Psoas muscle (tissue), 8 donors: Measurements from ENCODE around the gene STXBP5. TPM values are rescaled to one million over a fixed set of nuclear protein-coding genes. Genes with fewer than 3 reads are reported as not detected.

Experiments
- ATAC-seq, 4 donors: fragments of 200-7000 bp; cut with Tn5 transposase; one replicate each; pipeline ENCODE4 v1.9.1; 2020; ENCODE audit warnings: moderate library complexity in 3 of 4, mild to moderate bottlenecking in 2 of 4
- DNase-seq, 2 donors: peaks; one replicate each; pipeline ENCODE4 v3.0.0-alpha.2; 2020
- H3K27ac ChIP-seq: fragments of 200-600 bp; one replicate; pipeline ENCODE4 v1.8.0; 2022
- H3K27me3 ChIP-seq, 3 donors: fragments of 200-600 bp in 1 of 3; one replicate each; pipeline versions ENCODE4 v1.6.1 to v1.8.0; 2013 to 2022; ENCODE audit warnings: low read length in 2 of 3, mild to moderate bottlenecking in 2 of 3, moderate library complexity in 1 of 3; ENCODE audit not compliant: insufficient read depth in 3 of 3
- H3K36me3 ChIP-seq, 2 donors: fragments of 200-600 bp in 1 of 2; one replicate each; pipeline versions ENCODE4 v1.6.1 to v1.8.0; 2013 to 2022; ENCODE audit warnings: low read depth in 1 of 2, mild to moderate bottlenecking in 1 of 2, moderate library complexity in 1 of 2; ENCODE audit not compliant: insufficient read depth in 1 of 2
- H3K4me1 ChIP-seq: fragments of 200-600 bp; one replicate; pipeline ENCODE4 v1.8.0; 2022
- H3K4me3 ChIP-seq: fragments of 200-600 bp; one replicate; pipeline ENCODE4 v1.8.0; 2022; ENCODE audit warnings: mild to moderate bottlenecking
- H3K9me3 ChIP-seq: fragments of 200-600 bp; one replicate; pipeline ENCODE4 v1.8.0; 2022
- WGBS, 3 donors: extraction: QIAGEN DNeasy Blood & Tissue Kit; methylation state at CpG; one replicate each; pipeline versions ENCODE4 v1.1.6 to v1.1.7; 2013; 5-methylcytosine and 5-hydroxymethylcytosine counted together
- intact Hi-C, 2 donors: fragments of 100-400 bp; cut with DNase I; formaldehyde crosslinking; loops; one replicate each; pipeline versions ENCODE4 v1.11.0 to v1.14.2; 2022
- polyA plus RNA-seq, 3 donors: library from polyadenylated mRNA; stranded (reverse); fragments of 200-250 nt; gene quantifications; one replicate each; pipeline ENCODE4 v1.2.3, GENCODE V29; 2013
- total RNA-seq, 4 donors: library from RNA; stranded (reverse); fragmentation: NEBNext Ultra II Directional in 2 of 4; extraction: Animal tissue kit (Norgen Biotek cat#: 25700) in 2 of 4; gene quantifications; one replicate each; pipeline versions ENCODE4 v1.2.1 to v1.2.4, GENCODE V29; 2021 to 2023
- TF ChIP-seq, protein P1 (sequence below): fragments of 200-600 bp; IDR thresholded peaks from one replicate; pipeline ENCODE4 v1.8.0; 2022; ENCODE audit warnings: antibody characterized with exemption
- donor health status: healthy with polysubstance abuse.
- donor health status: DM: no; HTN: no; CAD: no; lungs with moderate emphysema.
- donor health status: Bipolar disorder and iron deficiency.
- donor health status: healthy.
- donor health status: DM: yes; HTN: yes; CAD: no.
- donor health status: DM: no; HTN: no; CAD: no.
- donor health status: DM: no; HTN: no; CAD: no.
- donor health status: DM: yes; HTN: yes; CAD: no.

The STXBP5 gene
- total and polyA plus RNA-seq, 7 donors = 4.1 to 20.0 (median 18.7) TPM

DNA sequence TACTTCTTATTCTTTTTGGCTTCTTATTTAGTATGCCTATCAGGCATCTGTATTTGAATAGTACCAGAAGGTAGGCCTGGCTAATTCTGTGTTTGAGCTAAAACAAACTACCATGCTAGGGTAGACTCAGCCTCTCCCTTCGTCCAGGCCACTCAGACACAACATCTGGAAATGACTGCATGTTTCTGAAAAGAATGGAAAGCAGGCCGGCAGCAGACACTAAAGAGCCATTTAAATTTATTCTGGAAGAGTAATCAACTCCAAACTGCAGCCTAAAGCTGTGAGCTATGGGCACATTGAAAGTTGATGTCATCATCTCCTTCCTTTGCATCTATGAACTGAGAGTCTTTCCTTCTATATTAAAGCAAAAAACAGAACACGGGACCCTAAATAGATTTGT, 233.4 kb downstream of the STXBP5 start:
- H3K4me3 ChIP-seq = no peak overlapping the region

DNA sequence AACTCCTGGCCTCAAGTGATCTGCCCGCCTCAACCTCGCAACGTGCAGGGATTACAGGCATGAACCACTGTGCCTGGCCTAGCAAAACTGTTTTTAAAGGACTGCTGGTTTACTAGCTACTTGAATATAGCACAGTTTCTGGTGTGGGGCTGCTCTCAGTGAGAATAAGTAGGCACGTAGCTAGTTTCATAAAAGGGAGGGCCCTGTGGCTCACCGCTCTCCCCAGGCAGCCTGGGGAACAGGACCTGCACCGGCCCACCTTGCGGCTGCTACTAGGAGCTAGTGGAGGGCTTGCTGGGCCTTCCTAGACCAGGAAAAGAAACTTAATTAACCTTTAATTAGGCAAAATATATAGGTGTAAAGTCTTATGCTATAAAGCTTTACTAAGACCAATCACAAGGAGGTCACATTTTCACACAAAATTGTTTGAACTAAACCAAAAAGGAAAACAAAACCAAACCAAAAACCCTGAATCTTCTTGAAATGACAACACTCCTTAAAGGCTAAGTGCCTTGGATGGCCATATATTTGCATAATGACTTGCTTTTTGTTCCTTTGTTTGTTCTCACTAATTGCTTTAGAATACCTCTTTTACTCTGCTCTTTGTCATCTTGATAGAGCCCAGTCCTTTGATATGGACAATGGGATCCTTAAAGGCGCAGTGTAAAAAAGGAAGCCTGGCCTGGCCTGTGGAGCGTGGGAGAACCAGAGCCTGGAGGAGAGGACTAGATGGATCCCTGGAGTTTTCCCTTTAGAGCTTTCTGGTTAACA, 234.7 kb downstream of the STXBP5 start:
- 91 to 95% (median 92%) methylated on average over 9 of the region's 9 CpGs for WGBS, 3 donors
- intact Hi-C loops = no loop called here
- TF ChIP-seq, protein P1, sequence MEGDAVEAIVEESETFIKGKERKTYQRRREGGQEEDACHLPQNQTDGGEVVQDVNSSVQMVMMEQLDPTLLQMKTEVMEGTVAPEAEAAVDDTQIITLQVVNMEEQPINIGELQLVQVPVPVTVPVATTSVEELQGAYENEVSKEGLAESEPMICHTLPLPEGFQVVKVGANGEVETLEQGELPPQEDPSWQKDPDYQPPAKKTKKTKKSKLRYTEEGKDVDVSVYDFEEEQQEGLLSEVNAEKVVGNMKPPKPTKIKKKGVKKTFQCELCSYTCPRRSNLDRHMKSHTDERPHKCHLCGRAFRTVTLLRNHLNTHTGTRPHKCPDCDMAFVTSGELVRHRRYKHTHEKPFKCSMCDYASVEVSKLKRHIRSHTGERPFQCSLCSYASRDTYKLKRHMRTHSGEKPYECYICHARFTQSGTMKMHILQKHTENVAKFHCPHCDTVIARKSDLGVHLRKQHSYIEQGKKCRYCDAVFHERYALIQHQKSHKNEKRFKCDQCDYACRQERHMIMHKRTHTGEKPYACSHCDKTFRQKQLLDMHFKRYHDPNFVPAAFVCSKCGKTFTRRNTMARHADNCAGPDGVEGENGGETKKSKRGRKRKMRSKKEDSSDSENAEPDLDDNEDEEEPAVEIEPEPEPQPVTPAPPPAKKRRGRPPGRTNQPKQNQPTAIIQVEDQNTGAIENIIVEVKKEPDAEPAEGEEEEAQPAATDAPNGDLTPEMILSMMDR = no peak
- H3K27me3 ChIP-seq = no peaks in the 10 kb centered on the region
- no peaks in the 10 kb centered on the region for H3K36me3 ChIP-seq
- H3K4me1 ChIP-seq = no peaks in the 10 kb centered on the region
- no peaks in the 10 kb centered on the region for H3K9me3 ChIP-seq
- ATAC-seq (no peak), DNase-seq (no peak)
- H3K4me3 ChIP-seq = no peak overlapping the region
- no peak overlapping the region for H3K27ac ChIP-seq

More for the DNA sequence above, 233.4 kb downstream of the STXBP5 start:
- no peaks in the 10 kb centered on the region for H3K36me3 ChIP-seq
- no peaks in the 10 kb centered on the region for H3K27me3 ChIP-seq
- H3K9me3 ChIP-seq = no peaks in the 10 kb centered on the region
- no peak overlapping the region for H3K27ac ChIP-seq
- intact Hi-C loops = no loop called here
- H3K4me1 ChIP-seq = no peaks in the 10 kb centered on the region
- 71 to 74% (median 72%) methylated on average over 3 of the region's 3 CpGs for WGBS, 3 donors
- TF ChIP-seq, protein P1 = no peak
- no peak for ATAC-seq
- no peak for DNase-seq
